ENCODE measurements around the gene CHD5.
A peak's percentile ranks its signal among the peaks of the same experiment; 100 is the strongest.

The CHD5 gene

GRCh38 chr1:6152181-6152580, 27.9 kb downstream of the CHD5 start:
- DNase-seq (ENCODE audit: low spot score) = no peak

- no peak for DNase-seq (ENCODE audit: low spot score)
Measured at GRCh38 chr1:6151291-6151822, 28.8 kb downstream of the CHD5 start.

DNA sequence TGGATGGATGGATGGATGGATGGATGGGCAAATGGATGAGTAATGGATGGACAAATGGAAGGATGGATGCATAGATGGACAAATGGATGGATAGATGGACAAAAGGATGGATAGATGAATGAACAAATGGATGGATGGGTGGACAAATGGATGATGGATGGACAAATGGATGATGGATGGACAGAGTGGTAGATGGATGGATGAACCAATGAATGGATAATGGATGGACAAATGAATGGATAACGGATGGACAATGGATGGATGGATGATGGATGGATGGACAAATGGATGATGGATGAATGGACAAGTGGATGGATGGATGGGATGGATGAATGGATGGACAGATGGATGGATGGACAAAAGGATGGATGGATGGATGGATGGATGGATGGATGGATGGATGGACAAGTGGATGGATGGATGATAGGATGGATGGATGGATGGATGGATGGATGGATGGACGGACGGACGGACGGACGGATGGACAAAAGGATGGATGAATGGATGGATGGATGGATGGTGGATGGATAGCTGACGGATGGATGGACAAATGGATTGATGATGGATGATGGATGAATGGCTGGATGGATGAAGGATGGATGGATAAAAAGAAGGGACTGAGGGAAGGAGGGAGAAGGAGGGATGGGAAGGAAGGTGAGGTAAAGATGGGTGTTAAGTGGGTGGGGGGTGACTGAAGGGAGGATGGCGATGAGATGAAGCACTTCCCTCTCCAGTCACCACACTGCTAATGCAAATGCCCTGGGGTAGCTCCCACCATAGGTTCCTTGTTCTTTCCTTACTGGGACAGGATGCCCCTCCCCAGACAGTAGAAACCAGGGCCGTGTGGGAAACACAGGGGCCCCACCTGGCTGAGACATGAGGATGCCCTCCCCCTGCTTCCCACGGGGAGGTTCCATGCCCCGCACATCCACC, 29.8 kb downstream of the CHD5 start:
- no peak for DNase-seq (ENCODE audit: low spot score)

- DNase-seq (ENCODE audit: low spot score) = no peak
Measured at GRCh38 chr1:6149597-6149996, 30.5 kb downstream of the CHD5 start.

DNA sequence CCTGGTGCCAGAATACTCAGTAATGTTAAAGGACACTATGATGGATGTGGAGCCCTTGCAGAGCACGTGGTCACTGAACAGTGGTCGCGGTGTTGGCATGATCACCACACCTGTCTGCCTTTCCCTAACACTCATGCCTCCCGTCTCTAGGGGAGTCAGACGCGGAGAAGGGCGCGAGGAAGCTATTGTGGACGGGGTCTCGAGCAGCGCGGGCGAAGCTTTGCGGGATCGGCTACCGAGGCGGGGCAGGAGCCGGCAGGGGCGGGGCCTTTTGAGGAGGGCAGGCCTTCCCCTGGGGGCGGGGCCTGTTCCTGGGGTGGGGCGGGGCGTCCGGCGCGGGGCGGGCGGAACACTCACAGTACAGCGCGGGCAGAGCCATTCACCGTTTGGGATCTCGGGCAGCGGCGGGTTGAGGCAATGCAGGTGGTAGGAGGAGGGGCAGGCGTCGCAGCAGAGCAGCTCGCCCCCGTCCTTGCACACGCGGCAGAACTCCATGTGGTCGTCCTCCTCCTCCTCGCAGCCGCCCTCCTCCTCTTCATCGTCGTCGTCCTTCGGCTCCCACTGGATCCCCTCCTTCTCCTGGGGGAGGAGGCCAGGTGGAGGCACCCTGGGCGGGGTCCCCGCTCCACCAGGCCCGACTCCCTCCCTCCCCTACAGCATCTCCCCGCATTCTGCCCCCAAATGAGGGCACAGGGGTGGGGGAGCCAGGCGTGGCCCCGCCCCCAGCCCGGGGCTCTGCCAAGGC, 31.5 kb downstream of the CHD5 start:
- DNase-seq (ENCODE audit: low spot score) = peak; percentile 99

- DNase-seq (ENCODE audit: low spot score) = no peak
Measured at GRCh38 chr1:6145864-6146410, 34.2 kb downstream of the CHD5 start.

- no peak for DNase-seq (ENCODE audit: low spot score)
Measured at GRCh38 chr1:6145396-6145750, 34.7 kb downstream of the CHD5 start.

GRCh38 chr1:6144647-6145395, 35.3 kb downstream of the CHD5 start:
- DNase-seq (ENCODE audit: low spot score) = peak; percentile 53

DNA sequence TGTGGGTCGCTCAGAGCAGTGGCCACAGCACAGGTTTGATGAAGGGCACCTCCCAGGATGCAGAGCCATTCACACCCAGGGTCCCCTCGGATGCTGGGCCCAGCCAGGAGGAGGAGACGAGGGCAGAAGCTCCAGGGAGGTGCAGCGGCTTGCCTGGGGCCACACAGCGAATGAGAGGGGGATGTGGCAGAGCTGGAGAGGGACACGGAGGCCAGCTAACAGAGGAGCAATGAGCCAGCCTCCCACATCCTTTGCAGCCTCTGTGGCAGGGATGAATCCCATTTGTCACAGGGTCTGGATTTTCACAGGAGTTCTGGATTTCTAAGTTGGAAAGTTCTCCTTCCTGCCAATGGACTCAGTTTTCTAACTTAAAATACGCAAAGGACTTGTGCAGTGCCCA, 35.9 kb downstream of the CHD5 start:
- no peak for DNase-seq (ENCODE audit: low spot score)

- DNase-seq (ENCODE audit: low spot score) = no peak
Measured at GRCh38 chr1:6143395-6143794, 36.7 kb downstream of the CHD5 start.

- no peak for DNase-seq (ENCODE audit: low spot score)
Measured at GRCh38 chr1:6142734-6143133, 37.4 kb downstream of the CHD5 start.

GRCh38 chr1:6142036-6142621, 38.0 kb downstream of the CHD5 start:
- no peak for DNase-seq (ENCODE audit: low spot score)

GRCh38 chr1:6141592-6141991, 38.5 kb downstream of the CHD5 start:
- peak; percentile 67 for DNase-seq (ENCODE audit: low spot score)

GRCh38 chr1:6140413-6140812, 39.7 kb downstream of the CHD5 start:
- DNase-seq (ENCODE audit: low spot score) = no peak

DNA sequence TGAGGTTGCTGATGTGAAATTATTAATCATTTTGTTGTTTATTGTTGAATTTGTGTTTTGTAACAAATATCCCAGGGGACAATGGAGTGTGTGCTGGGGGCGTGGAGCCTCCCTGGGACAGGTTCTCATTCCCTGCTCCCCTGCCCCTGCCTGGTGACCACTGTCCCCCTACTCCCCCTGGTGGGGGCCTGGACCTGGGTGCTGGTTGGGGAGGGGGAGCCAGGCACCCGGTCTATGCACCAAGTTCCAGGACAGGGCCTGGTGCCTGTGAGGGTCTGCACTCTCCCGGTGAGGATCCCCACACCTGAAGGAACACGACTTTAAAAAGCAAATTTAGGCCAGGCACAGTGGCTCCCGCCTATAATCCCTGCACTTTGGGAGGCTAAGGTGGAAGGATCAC, 42.4 kb downstream of the CHD5 start:
- DNase-seq (ENCODE audit: low spot score) = no peak

- DNase-seq (ENCODE audit: low spot score) = no peak
Measured at GRCh38 chr1:6136516-6137220, 43.5 kb downstream of the CHD5 start.

DNA sequence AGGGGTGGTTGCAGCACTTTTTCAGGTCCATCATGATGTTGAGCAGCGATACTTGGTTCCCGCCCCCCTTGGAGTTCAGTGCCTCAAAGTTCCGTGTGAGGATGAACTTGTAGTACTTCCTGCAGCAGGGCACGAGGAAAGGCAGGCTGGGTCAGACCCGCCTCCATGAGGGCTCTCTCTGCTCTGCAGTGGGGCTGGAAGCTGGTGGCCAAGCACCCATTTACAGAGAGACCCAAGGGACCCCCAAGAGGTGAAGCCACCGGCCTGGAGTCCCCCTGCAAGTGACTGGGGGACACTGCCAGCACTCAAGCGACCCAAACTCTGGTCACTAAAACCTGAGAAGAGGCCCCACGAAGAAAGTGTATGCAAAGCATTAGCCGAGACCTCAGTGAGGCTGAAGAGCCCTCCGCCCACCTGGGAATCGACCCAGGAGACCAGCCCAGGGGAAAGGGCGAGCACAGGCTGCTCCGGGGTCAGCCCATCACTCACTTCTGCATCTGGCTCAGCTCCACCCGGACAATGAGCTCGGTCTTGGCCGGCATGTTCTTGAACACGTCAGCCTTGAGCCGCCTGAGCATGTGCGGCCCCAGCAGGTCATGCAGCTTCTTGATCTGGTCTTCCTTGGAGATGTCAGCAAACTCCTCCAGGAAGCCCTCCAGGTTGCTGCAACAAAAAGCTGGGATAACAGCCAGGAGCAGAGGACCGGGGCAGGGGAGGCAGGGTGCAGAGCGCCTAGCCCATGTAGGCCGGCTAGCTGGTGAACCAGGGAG, 45.2 kb downstream of the CHD5 start:
- DNase-seq (ENCODE audit: low spot score) = no peak

DNA sequence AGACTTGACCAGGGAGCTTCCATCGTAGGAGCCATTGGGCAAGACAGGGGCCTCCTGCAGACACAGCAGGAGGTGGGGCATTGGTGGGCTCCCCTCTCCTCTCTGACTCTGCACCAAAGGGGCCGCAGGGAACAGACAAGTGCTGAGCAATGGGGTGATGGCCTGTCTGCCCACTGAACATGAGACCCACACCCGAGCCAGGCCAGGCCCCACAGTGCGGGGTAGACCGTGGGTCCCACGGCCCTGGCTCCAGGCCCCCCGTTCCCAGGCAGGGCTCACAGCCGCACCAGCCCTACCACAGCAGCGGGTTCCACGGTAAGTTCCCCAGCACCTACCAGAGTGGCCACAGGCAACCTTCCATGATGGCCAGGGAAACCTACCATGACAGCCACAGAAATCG, 45.9 kb downstream of the CHD5 start:
- DNase-seq (ENCODE audit: low spot score) = no peak

- no peak for DNase-seq (ENCODE audit: low spot score)
Measured at GRCh38 chr1:6133146-6133895, 46.8 kb downstream of the CHD5 start.

DNA sequence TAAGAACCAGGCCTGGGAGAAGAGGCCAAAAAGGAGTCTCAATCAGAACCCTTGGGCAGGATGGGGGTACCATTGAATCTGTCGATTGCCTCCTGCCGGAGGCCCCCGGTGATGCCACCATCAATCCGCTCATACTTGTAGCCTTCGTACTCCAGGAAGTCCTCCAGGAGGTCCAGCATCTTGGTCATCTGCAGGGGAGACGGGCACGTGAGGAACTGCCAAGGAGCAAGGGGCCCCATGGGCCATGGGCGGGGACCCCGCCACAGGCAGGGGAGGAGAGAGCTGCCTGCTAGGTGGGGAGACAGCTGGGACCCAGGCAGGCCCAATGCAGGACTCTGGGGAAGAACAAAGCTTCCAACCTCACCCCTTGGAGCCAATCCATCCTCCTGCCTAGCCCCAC, 48.6 kb downstream of the CHD5 start:
- no peak for DNase-seq (ENCODE audit: low spot score)
